H1 (cell line): ENCODE data around the gene CCDC180. TPM values are rescaled to one million over a fixed set of nuclear protein-coding genes. Genes with fewer than 3 reads are reported as not detected.

ENCODE experiments used
- CTCF ChIA-PET: fragments of 300-600 bp; sonication (Branson Sonifier 250); formaldehyde crosslinking; loops from one replicate; lab custom pipeline; 2021; ENCODE audit not compliant: partially characterized antibody; lab: Charles Lee
- POLR2A ChIA-PET: fragments of 300-600 bp; sonication (Branson Sonifier 250); formaldehyde crosslinking; loops from one replicate; lab custom pipeline; 2021; ENCODE audit warnings: inconsistent platforms; ENCODE audit not compliant: partially characterized antibody; lab: Charles Lee
- DNase-seq, 2 experiments: peaks; one replicate each; pipeline versions ENCODE4 v3.0.0 to v3.0.0-alpha.2; 2010 to 2022; ENCODE audit warnings: low spot score in 2 of 2, low read depth in 1 of 2, mixed read lengths in 1 of 2
- FAIRE-seq: peaks from 2 replicates; lab custom pipeline; 2011; peaks lifted over from hg19 to GRCh38; lab: Jason Lieb, UNC
- H2AFZ ChIP-seq: 2 replicates; pipeline ENCODE4 v1.8.1; 2012; ENCODE audit warnings: low read length, inconsistent platforms
- H2AK5ac ChIP-seq: 2 replicates; pipeline ENCODE4 v1.6.1; 2013; ENCODE audit warnings: low read depth, low read length
- H2BK120ac ChIP-seq: replicated peaks from 2 replicates; pipeline ENCODE3; 2013; ENCODE audit warnings: low read depth, low read length, inconsistent platforms
- H2BK12ac ChIP-seq: 2 replicates; pipeline ENCODE4 v1.6.1; 2013; ENCODE audit warnings: low read depth, low read length
- H2BK15ac ChIP-seq: 2 replicates; pipeline ENCODE4 v1.6.1; 2013; ENCODE audit warnings: low read length
- H2BK20ac ChIP-seq: 2 replicates; pipeline ENCODE4 v1.6.1; 2013; ENCODE audit warnings: low read length
- H2BK5ac ChIP-seq: 2 replicates; pipeline ENCODE4 v1.6.1; 2013; ENCODE audit warnings: low read depth, low read length
- H3K14ac ChIP-seq: 2 replicates; pipeline ENCODE4 v1.6.1; 2013; ENCODE audit warnings: inconsistent platforms; ENCODE audit not compliant: insufficient read length
- H3K18ac ChIP-seq: 2 replicates; pipeline ENCODE4 v1.6.1; 2013; ENCODE audit warnings: low read length; ENCODE audit errors: extremely low read depth
- H3K23ac ChIP-seq: 2 replicates; pipeline ENCODE4 v1.6.1; 2013; ENCODE audit warnings: inconsistent platforms; ENCODE audit not compliant: insufficient read length
- H3K23me2 ChIP-seq: 2 replicates; pipeline ENCODE4 v1.6.1; 2013; ENCODE audit warnings: low read depth, low read length
- H3K27ac ChIP-seq: 2 replicates; pipeline ENCODE4 v1.6.1; 2011; ENCODE audit warnings: low read depth, low read length, inconsistent platforms
- H3K27me3 ChIP-seq, 4 experiments: replicated peaks in 1 of 4; 1 replicate in 1 of 4; 2 replicates in 3 of 4; pipeline versions ENCODE4 v1.6.1 to v1.8.1; 2011 to 2013; ENCODE audit warnings: low read length in 3 of 4, mild to moderate bottlenecking in 3 of 4, inconsistent platforms in 2 of 4, mixed read lengths in 2 of 4, moderate library complexity in 1 of 4; ENCODE audit not compliant: control insufficient read depth in 3 of 4, insufficient read depth in 3 of 4; ENCODE audit errors: extremely low read depth in 1 of 4
- H3K36me3 ChIP-seq, 4 experiments: 2 replicates each; pipeline versions ENCODE4 v1.6.1 to v1.8.1; 2011 to 2013; ENCODE audit warnings: mild to moderate bottlenecking in 4 of 4, low read length in 3 of 4, moderate library complexity in 2 of 4, control low read depth in 1 of 4, inconsistent platforms in 1 of 4; ENCODE audit not compliant: insufficient read depth in 4 of 4, control insufficient read depth in 2 of 4
- H3K4ac ChIP-seq: replicated peaks from 2 replicates; pipeline ENCODE3; 2013; ENCODE audit warnings: low read length, low read depth, mixed read lengths, inconsistent platforms; ENCODE audit not compliant: insufficient read length
- H3K4me1 ChIP-seq, 4 experiments: replicated peaks in 1 of 4; 1 replicate in 1 of 4; 2 replicates in 3 of 4; pipeline versions ENCODE4 v1.6.1 to v1.8.1; 2011 to 2013; ENCODE audit warnings: low read length in 3 of 4, inconsistent platforms in 2 of 4, mixed read lengths in 1 of 4; ENCODE audit not compliant: insufficient read depth in 4 of 4, control insufficient read depth in 3 of 4
- H3K4me2 ChIP-seq, 2 experiments: 2 replicates each; pipeline versions ENCODE4 v1.6.1 to v1.8.1; 2011 to 2013; ENCODE audit warnings: low read depth in 2 of 2, low read length in 2 of 2, control low read depth in 1 of 2, inconsistent platforms in 1 of 2, mild to moderate bottlenecking in 1 of 2; ENCODE audit not compliant: insufficient read depth in 1 of 2
- H3K4me3 ChIP-seq, 4 experiments: fragments of 200-600, 300-600 bp in 1 of 4; sonication (generic), shearing (Covaris generic), sonication (Bioruptor Twin) in 1 of 4; 2 replicates each; pipeline versions ENCODE4 v1.5.1 to v1.8.1; 2011 to 2016; ENCODE audit warnings: low read length in 4 of 4, low read depth in 3 of 4, control low read depth in 2 of 4, inconsistent platforms in 2 of 4, mild to moderate bottlenecking in 2 of 4, mixed read lengths in 1 of 4, moderate library complexity in 1 of 4; ENCODE audit not compliant: insufficient read depth in 2 of 4; ENCODE audit errors: extremely low read depth in 1 of 4
- H3K56ac ChIP-seq: replicated peaks from 2 replicates; pipeline ENCODE3; 2013; ENCODE audit warnings: low read depth, mild to moderate bottlenecking, mixed read lengths, low read length, inconsistent platforms; ENCODE audit not compliant: insufficient read length
- H3K79me1 ChIP-seq: 2 replicates; pipeline ENCODE4 v1.6.1; 2013; ENCODE audit warnings: low read depth, low read length, control low read depth
- H3K79me2 ChIP-seq, 2 experiments: 2 replicates each; pipeline versions ENCODE4 v1.6.1 to v1.8.1; 2012 to 2013; ENCODE audit warnings: low read length in 2 of 2, mild to moderate bottlenecking in 2 of 2, inconsistent platforms in 1 of 2; ENCODE audit not compliant: insufficient read depth in 2 of 2, control insufficient read depth in 1 of 2
- H3K9ac ChIP-seq, 4 experiments: replicated peaks in 1 of 4; 1 replicate in 1 of 4; 2 replicates in 3 of 4; pipeline versions ENCODE4 v1.6.1 to v1.8.1; 2011 to 2013; ENCODE audit warnings: low read depth in 3 of 4, low read length in 3 of 4, control low read depth in 2 of 4, mild to moderate bottlenecking in 2 of 4, moderate library complexity in 2 of 4, inconsistent platforms in 1 of 4; ENCODE audit errors: extremely low read depth in 1 of 4
- H3K9me3 ChIP-seq, 2 experiments: 2 replicates each; pipeline versions ENCODE4 v1.6.1 to v1.8.1; 2012 to 2013; ENCODE audit warnings: mild to moderate bottlenecking in 2 of 2, moderate library complexity in 2 of 2, control low read depth in 1 of 2, inconsistent platforms in 1 of 2, low read depth in 1 of 2, low read length in 1 of 2, mixed read lengths in 1 of 2; ENCODE audit not compliant: insufficient read depth in 2 of 2
- H4K20me1 ChIP-seq, 2 experiments: replicated peaks in 1 of 2; 2 replicates each; pipeline versions ENCODE3 to v1.8.1; 2011 to 2013; ENCODE audit warnings: inconsistent platforms in 2 of 2, low read length in 2 of 2, mild to moderate bottlenecking in 1 of 2; ENCODE audit not compliant: insufficient read depth in 2 of 2, control insufficient read depth in 1 of 2
- H4K5ac ChIP-seq: 2 replicates; pipeline ENCODE4 v1.6.1; 2013; ENCODE audit warnings: low read length, low read depth, mixed read lengths, inconsistent platforms; ENCODE audit not compliant: insufficient read length
- H4K8ac ChIP-seq: 2 replicates; pipeline ENCODE4 v1.8.0; 2013; ENCODE audit warnings: mild to moderate bottlenecking, moderate library complexity, low read length, inconsistent platforms; ENCODE audit not compliant: insufficient read depth; ENCODE audit errors: extremely low read depth
- H4K91ac ChIP-seq: replicated peaks from 2 replicates; pipeline ENCODE3; 2013; ENCODE audit warnings: low read length, mixed read lengths, inconsistent platforms; ENCODE audit not compliant: insufficient read length
- BRCA1 ChIP-seq: IDR thresholded peaks from 2 replicates; pipeline ENCODE4 v1.6.1; 2012; ENCODE audit warnings: low read depth, low read length, improper control_type of control experiment
- CHD1 ChIP-seq: IDR thresholded peaks from 2 replicates; pipeline ENCODE4 v1.6.1; 2012; ENCODE audit warnings: low read depth, low read length, improper control_type of control experiment
- EZH2 ChIP-seq: fragments of 200-600 bp; sonication (generic); IDR thresholded peaks from 2 replicates; pipeline ENCODE4 v1.7.1; 2012; ENCODE audit warnings: low read depth, mild to moderate bottlenecking, moderate library complexity, low read length, inconsistent platforms; ENCODE audit not compliant: severe bottlenecking
- POLR2A ChIP-seq, 2 experiments: IDR thresholded peaks; 1 replicate in 1 of 2; 2 replicates in 1 of 2; pipeline ENCODE4 v1.6.1; 2011; ENCODE audit warnings: low read depth in 2 of 2, low read length in 2 of 2, mild to moderate bottlenecking in 2 of 2; ENCODE audit errors: control extremely low read depth in 1 of 2
- RNF2 ChIP-seq: fragments of 200-900, 300-1000 bp; sonication (generic); IDR thresholded peaks from 2 replicates; pipeline ENCODE4 v1.7.1; 2016; ENCODE audit warnings: borderline replicate concordance, low read depth, mild to moderate bottlenecking, antibody characterized with exemption, low read length; ENCODE audit not compliant: poor library complexity, severe bottlenecking; ENCODE audit errors: missing control alignments
- RXRA ChIP-seq: IDR thresholded peaks from 2 replicates; pipeline ENCODE4 v1.6.1; 2011; ENCODE audit warnings: low read depth, mild to moderate bottlenecking, low read length, moderate library complexity; ENCODE audit not compliant: insufficient read depth
- SIRT6 ChIP-seq: IDR thresholded peaks from one replicate; pipeline ENCODE4 v1.7.1; 2012; ENCODE audit warnings: low read length, inconsistent platforms
- ZNF274 ChIP-seq: IDR thresholded peaks from 2 replicates; pipeline ENCODE4 v1.7.0; 2012; ENCODE audit warnings: low read length, borderline replicate concordance; ENCODE audit errors: extremely low read depth
- WGBS, 2 experiments: shearing (Covaris generic) in 1 of 2; methylation state at CpG; one replicate each; pipeline versions ENCODE4 v1.1.6 to v1.1.7; 2013 to 2015; ENCODE audit warnings: low lambda C conversion rate in 2 of 2, mixed read lengths in 2 of 2, inconsistent platforms in 1 of 2, low coverage in 1 of 2, missing lambda C conversion rate in 1 of 2; ENCODE audit not compliant: insufficient replicate concordance in 2 of 2, insufficient coverage in 1 of 2, insufficient read length in 1 of 2; ENCODE audit errors: extremely low coverage in 1 of 2, missing lambda C conversion rate in 1 of 2; 5-methylcytosine and 5-hydroxymethylcytosine counted together
- polyA plus RNA-seq, 7 experiments: library from polyadenylated mRNA; depleted of rRNA in 3 of 7; stranded (reverse) in 5 of 7; unstranded in 2 of 7; fragments of >200 nt in 5 of 7; fragments of 200-250 nt in 2 of 7; gene quantifications; 1 replicate in 5 of 7; 2 replicates in 1 of 7; 4 replicates in 1 of 7; pipeline versions ENCODE4 v1.2.1 to v1.2.3, GENCODE V29; 2011 to 2013; ENCODE audit warnings: missing spikeins in 2 of 7, mixed read lengths in 2 of 7
- total RNA-seq: library from RNA; stranded (reverse); fragmentation: NEBNext Ultra II Directional; extraction: Animal tissue kit (Norgen Biotek cat#: 25700); gene quantifications from 2 replicates; pipeline ENCODE4 v1.2.1, GENCODE V29; 2021
- TF ChIP-seq, protein P1 (sequence below): IDR thresholded peaks from 2 replicates; pipeline ENCODE4 v1.6.1; 2011; ENCODE audit warnings: low read length, improper control_type of control experiment

The CCDC180 gene
- total and polyA plus RNA-seq, 2 of the 8 experiments (the other 6 are each of a cell fraction or from before 2014, with no cell fraction given), result 2.6 to 8.2 TPM

DNA sequence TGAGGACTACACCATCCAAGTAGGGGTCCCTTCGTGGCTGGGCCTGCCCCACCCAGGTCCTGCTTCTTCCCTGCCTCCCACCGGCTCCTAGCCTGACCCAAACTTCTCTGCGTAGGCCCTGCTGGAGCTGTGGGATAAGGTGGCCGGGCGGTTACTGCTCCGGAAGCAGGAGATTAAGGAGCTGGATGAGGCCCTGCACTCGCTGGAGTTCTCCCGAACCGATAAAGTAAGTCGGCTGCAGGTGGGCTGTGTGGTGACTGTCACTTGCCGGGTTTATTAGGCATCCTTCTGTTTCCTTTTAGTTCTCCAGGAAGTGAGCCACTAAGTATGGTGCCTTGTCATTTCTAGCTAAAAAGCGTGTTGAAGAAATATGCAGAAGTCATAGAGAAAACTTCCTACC lies 7.0 kb downstream of the CCDC180 start:
- H3K23me2 ChIP-seq, result no peaks in the 10 kb centered on the region
- H3K56ac ChIP-seq, result no peak overlapping the region
- no peak overlapping the region for H3K4me3 ChIP-seq
- no peak overlapping the region for H4K5ac ChIP-seq
- no peaks in the 10 kb centered on the region for H3K27me3 ChIP-seq
- H3K9ac ChIP-seq, result no peak overlapping the region
- no peaks in the 10 kb centered on the region for H3K79me2 ChIP-seq
- H3K4me2 ChIP-seq, result no peak overlapping the region
- no peak overlapping the region for H2AK5ac ChIP-seq
- no peak overlapping the region for H3K23ac ChIP-seq
- H2BK12ac ChIP-seq, result no peak overlapping the region
- H3K18ac ChIP-seq, result no peak overlapping the region
- 93% methylated on average over 12 of the region's 12 CpGs; no CpG with 5 or more reads in 1 of the 2 experiments for WGBS, 2 experiments
- H2BK20ac ChIP-seq, result no peak overlapping the region
- no peak overlapping the region for H3K27ac ChIP-seq
- H3K9me3 ChIP-seq, result no peaks in the 10 kb centered on the region
- H3K4me1 ChIP-seq, result no peaks in the 10 kb centered on the region; a peak in 1 of 7 replicates
- no peaks in the 10 kb centered on the region for H3K79me1 ChIP-seq
- no peak overlapping the region for H2BK15ac ChIP-seq
- no peak overlapping the region for H2BK120ac ChIP-seq
- no peak overlapping the region for H2BK5ac ChIP-seq
- peaks cover 0 to 18% (median 4%) of the 10 kb centered on the region in 4 experiments; a peak in 7 of 8 replicates for H3K36me3 ChIP-seq
- ChIA-PET POLR2A (no interaction called here), CTCF (interaction anchor here (1.5 to 2.0 kb wide), 2 partner anchors 13 to 84 kb away, joined by 3 to 6 read pairs; no protein-coding TSS in a partner anchor)
- no peak overlapping the region for H3K4ac ChIP-seq
- H4K91ac ChIP-seq, result no peak overlapping the region
- H3K14ac ChIP-seq, result no peak overlapping the region
- no peaks in the 10 kb centered on the region for H4K20me1 ChIP-seq
- DNase-seq (no peak), FAIRE-seq (no peak)
- no peak overlapping the region for H2AFZ ChIP-seq
- no peak overlapping the region for H4K8ac ChIP-seq
- TF ChIP-seq ZNF274, result no peak
- no peak for TF ChIP-seq CHD1
- no peak for TF ChIP-seq SIRT6
- TF ChIP-seq POLR2A (IDR thresholded peaks at IDR 0.05; ENCODE audit: control extremely low read depth in 1 of 2, low read depth in 2 of 2, low read length in 2 of 2), result no peak
- TF ChIP-seq, protein P1, sequence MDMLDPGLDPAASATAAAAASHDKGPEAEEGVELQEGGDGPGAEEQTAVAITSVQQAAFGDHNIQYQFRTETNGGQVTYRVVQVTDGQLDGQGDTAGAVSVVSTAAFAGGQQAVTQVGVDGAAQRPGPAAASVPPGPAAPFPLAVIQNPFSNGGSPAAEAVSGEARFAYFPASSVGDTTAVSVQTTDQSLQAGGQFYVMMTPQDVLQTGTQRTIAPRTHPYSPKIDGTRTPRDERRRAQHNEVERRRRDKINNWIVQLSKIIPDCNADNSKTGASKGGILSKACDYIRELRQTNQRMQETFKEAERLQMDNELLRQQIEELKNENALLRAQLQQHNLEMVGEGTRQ, result no peak
- TF ChIP-seq RNF2, result no peak
- no peak for TF ChIP-seq EZH2
- TF ChIP-seq BRCA1, result no peak
- no peak for TF ChIP-seq RXRA
